CD14-positive monocyte (primary cell): ENCODE results near the gene OXT. TPM values are rescaled to one million over a fixed set of nuclear protein-coding genes. Genes with fewer than 3 reads are reported as not detected.

ENCODE experiments used
- DNase-seq, 3 donors: peaks; one replicate each; pipeline ENCODE4 v3.0.0-alpha.2; 2011 to 2022
- H2AFZ ChIP-seq: 2 replicates; pipeline ENCODE4 v1.6.0; 2012; ENCODE audit warnings: mild to moderate bottlenecking, low read depth, low read length, inconsistent platforms; ENCODE audit not compliant: insufficient read depth, poor library complexity, severe bottlenecking
- H3K27ac ChIP-seq, 2 donors: 1 replicate in 1 of 2; 2 replicates in 1 of 2; pipeline ENCODE4 v1.5.1; 2012 to 2013; ENCODE audit warnings: low read length in 2 of 2, control low read depth in 1 of 2, inconsistent platforms in 1 of 2, low read depth in 1 of 2, mild to moderate bottlenecking in 1 of 2
- H3K27me3 ChIP-seq, 2 donors: one replicate each; pipeline versions ENCODE4 v1.6.0 to v1.6.1; 2011 to 2013; ENCODE audit warnings: low read length in 2 of 2; ENCODE audit not compliant: control insufficient read depth in 2 of 2, insufficient read depth in 2 of 2
- H3K36me3 ChIP-seq, 2 donors: replicated peaks in 1 of 2; 1 replicate in 1 of 2; 2 replicates in 1 of 2; pipeline versions ENCODE4 v1.5.1 to v1.6.1; 2012 to 2013; ENCODE audit warnings: low read length in 2 of 2, control low read depth in 1 of 2, inconsistent platforms in 1 of 2, mild to moderate bottlenecking in 1 of 2; ENCODE audit not compliant: insufficient read depth in 2 of 2, control insufficient read depth in 1 of 2
- H3K4me1 ChIP-seq, 2 donors: 1 replicate in 1 of 2; 2 replicates in 1 of 2; pipeline versions ENCODE4 v1.5.1 to v1.6.1; 2012 to 2013; ENCODE audit warnings: low read length in 2 of 2, control low read depth in 1 of 2, inconsistent platforms in 1 of 2, mild to moderate bottlenecking in 1 of 2, moderate library complexity in 1 of 2; ENCODE audit not compliant: insufficient read depth in 2 of 2, control insufficient read depth in 1 of 2
- H3K4me2 ChIP-seq: replicated peaks from 2 replicates; pipeline ENCODE3; 2012; ENCODE audit warnings: low read length, moderate library complexity, mild to moderate bottlenecking; ENCODE audit not compliant: poor library complexity, severe bottlenecking; ENCODE audit errors: extremely low read depth
- H3K4me3 ChIP-seq, 3 experiments: fragments of 200-600 bp in 1 of 3; sonication (generic) in 1 of 3; replicated peaks in 1 of 3; 1 replicate in 2 of 3; 2 replicates in 1 of 3; pipeline ENCODE4 v1.5.1; 2011 to 2013; ENCODE audit warnings: low read length in 3 of 3, mild to moderate bottlenecking in 3 of 3, control low read depth in 2 of 3, low read depth in 2 of 3, inconsistent platforms in 1 of 3, moderate library complexity in 1 of 3
- H3K79me2 ChIP-seq: 2 replicates; pipeline ENCODE4 v1.6.0; 2012; ENCODE audit warnings: mild to moderate bottlenecking, control low read depth, inconsistent platforms, low read length, moderate library complexity; ENCODE audit not compliant: insufficient read depth
- H3K9ac ChIP-seq: 2 replicates; pipeline ENCODE4 v1.6.0; 2017; ENCODE audit warnings: low read length, mild to moderate bottlenecking; ENCODE audit not compliant: insufficient read depth, poor library complexity, severe bottlenecking
- H3K9me3 ChIP-seq, 2 donors: replicated peaks in 1 of 2; 1 replicate in 1 of 2; 2 replicates in 1 of 2; pipeline versions ENCODE4 v1.5.1 to v1.6.1; 2012 to 2013; ENCODE audit warnings: low read length in 2 of 2, control low read depth in 1 of 2; ENCODE audit not compliant: control insufficient read depth in 1 of 2, insufficient read depth in 1 of 2
- H4K20me1 ChIP-seq: 2 replicates; pipeline ENCODE4 v1.6.0; 2012; ENCODE audit warnings: mild to moderate bottlenecking, low read length, control low read depth, moderate library complexity; ENCODE audit not compliant: insufficient read depth
- H3K27ac Mint-ChIP-seq, 7 donors: one replicate each; pipeline ENCODE4 v1.8.0; 2020; ENCODE audit warnings: mild to moderate bottlenecking in 7 of 7, mixed read lengths in 7 of 7, moderate library complexity in 6 of 7, inconsistent platforms in 2 of 7
- H3K27me3 Mint-ChIP-seq, 3 donors: one replicate each; pipeline ENCODE4 v1.8.0; 2021 to 2022; ENCODE audit warnings: low read depth in 3 of 3, mild to moderate bottlenecking in 3 of 3, mixed read lengths in 3 of 3, moderate library complexity in 3 of 3, inconsistent platforms in 1 of 3
- H3K36me3 Mint-ChIP-seq, 2 donors: one replicate each; pipeline ENCODE4 v1.8.0; 2020; ENCODE audit warnings: mixed read lengths in 2 of 2, inconsistent platforms in 1 of 2, mild to moderate bottlenecking in 1 of 2
- H3K4me1 Mint-ChIP-seq: one replicate; pipeline ENCODE4 v1.8.0; 2020; ENCODE audit warnings: mild to moderate bottlenecking, mixed read lengths
- H3K4me3 Mint-ChIP-seq, 2 donors: one replicate each; pipeline ENCODE4 v1.8.0; 2020; ENCODE audit warnings: mild to moderate bottlenecking in 2 of 2, mixed read lengths in 2 of 2, moderate library complexity in 1 of 2
- H3K9me3 Mint-ChIP-seq, 7 donors: one replicate each; pipeline ENCODE4 v1.8.0; 2020 to 2022; ENCODE audit warnings: mixed read lengths in 7 of 7, mild to moderate bottlenecking in 6 of 7, moderate library complexity in 6 of 7, inconsistent platforms in 2 of 7
- CTCF ChIP-seq: fragments of 200-600 bp; IDR thresholded peaks from one replicate; pipeline ENCODE4 v1.8.0; 2022; ENCODE audit warnings: antibody characterized with exemption, mild to moderate bottlenecking
- WGBS: methylation state at CpG from one replicate; pipeline ENCODE4 v1.1.5; 2013; ENCODE audit warnings: missing lambda C conversion rate; ENCODE audit not compliant: insufficient coverage; 5-methylcytosine and 5-hydroxymethylcytosine counted together
- intact Hi-C, 2 donors: fragments of 100-400 bp; cut with micrococcal nuclease; formaldehyde crosslinking; loops; one replicate each; pipeline versions ENCODE4 v1.15.0 to v1.15.1; 2023
- polyA plus RNA-seq, 3 donors: library from polyadenylated mRNA; depleted of rRNA in 1 of 3; unstranded in 2 of 3; stranded (reverse) in 1 of 3; fragments of 300-500 nt in 2 of 3; fragments of >200 nt in 1 of 3; fragmentation: Illumina TruSeq in 2 of 3; gene quantifications; 1 replicate in 2 of 3; 2 replicates in 1 of 3; pipeline ENCODE4 v1.2.3, GENCODE V29; 2012 to 2021

Gene OXT
- polyA plus RNA-seq, 3 donors: not detected

GRCh38 chr20:3047486-3048419 is 23.7 kb upstream of the OXT start:
- Histone ChIP-seq H3K9ac (no peak overlapping the region), H2AFZ (no peak overlapping the region), H3K27me3 (no peaks in the 10 kb centered on the region), H3K4me1 (peaks cover 16 to 26% of the 10 kb centered on the region in 2 donors), H3K4me2 (no peak overlapping the region), H3K9me3 (no peaks in the 10 kb centered on the region), H4K20me1 (no peaks in the 10 kb centered on the region), H3K36me3 (peaks cover 20 to 34% of the 10 kb centered on the region in 2 donors), H3K27ac (no peak overlapping the region), H3K79me2 (peaks cover 7% of the 10 kb centered on the region), H3K4me3 (no peak overlapping the region)
- peaks cover 27 to 29% of the 10 kb centered on the region in 2 donors for H3K36me3 Mint-ChIP-seq
- intact Hi-C loops: loop anchor here in 1 of 2 donors (5.0 kb wide), 1 partner anchor 155 kb away; the partner anchor contains the start of gene DDRGK1
- DNase-seq: no peak
- H3K27me3 Mint-ChIP-seq: peaks cover 0 to 2% (median 1%) of the 10 kb centered on the region in 3 donors
- H3K4me1 Mint-ChIP-seq: peaks cover 19% of the 10 kb centered on the region
- no peak for TF ChIP-seq CTCF
- H3K27ac Mint-ChIP-seq: peak overlapping the region in 2 of 7 donors; percentile 57 to 63
- WGBS: 95% methylated on average over 9 of the region's 14 CpGs
- peak overlapping the region in 1 of 2 donors; percentile 16 for H3K4me3 Mint-ChIP-seq
- no peaks in the 10 kb centered on the region for H3K9me3 Mint-ChIP-seq

GRCh38 chr20:3051385-3052019 is 19.9 kb upstream of the OXT start:
- TF ChIP-seq CTCF: no peak
- Histone ChIP-seq H3K4me3 (no peak overlapping the region), H3K9ac (no peak overlapping the region), H4K20me1 (no peaks in the 10 kb centered on the region), H3K4me1 (peaks cover 6 to 8% of the 10 kb centered on the region in 2 donors), H3K9me3 (no peaks in the 10 kb centered on the region), H3K36me3 (peaks cover 20 to 34% of the 10 kb centered on the region in 2 donors), H3K27ac (no peak overlapping the region), H3K4me2 (no peak overlapping the region), H2AFZ (no peak overlapping the region), H3K27me3 (no peaks in the 10 kb centered on the region), H3K79me2 (peaks cover 6% of the 10 kb centered on the region)
- Mint-ChIP-seq H3K4me1 (peaks cover 10% of the 10 kb centered on the region), H3K36me3 (peaks cover 27 to 29% of the 10 kb centered on the region in 2 donors), H3K9me3 (no peaks in the 10 kb centered on the region), H3K27ac (no peak overlapping the region), H3K27me3 (peaks cover 0 to 1% (median 0%) of the 10 kb centered on the region in 3 donors), H3K4me3 (no peak overlapping the region)
- intact Hi-C loops: loop anchor here in 1 of 2 donors (5.0 kb wide), 1 partner anchor 66 kb away; no protein-coding TSS in a partner anchor
- no peak for DNase-seq
- 87% methylated on average over 5 of the region's 7 CpGs for WGBS
